Measurements from ENCODE around the gene GOLGA6L26.
A peak's percentile ranks its signal among the peaks of the same experiment; 100 is the strongest.
"Not testable (repeated sequence)": the region's sequence is repeated elsewhere in the genome, so short reads cannot be mapped to it uniquely, and the experiment has no call there.

The GOLGA6L26 gene

GRCh38 chr15:23334096-23334495 is at the start of gene GOLGA6L26:
TSS of gene GOLGA6L26 (minus strand) at chr15:23334196. CDS start at chr15:23334135, 61 bp downstream.
- not testable (repeated sequence) for DNase-seq (ENCODE audit: low read depth in 2 of 2)

- not testable (repeated sequence) for DNase-seq (ENCODE audit: low read depth in 2 of 2)
Observed at GRCh38 chr15:23381192-23381591, 47.2 kb upstream of the GOLGA6L26 start.

GRCh38 chr15:23380700-23381099 is 46.7 kb upstream of the GOLGA6L26 start:
- not testable (repeated sequence) for DNase-seq (ENCODE audit: low read depth in 2 of 2)

GRCh38 chr15:23378946-23379345 is 45.0 kb upstream of the GOLGA6L26 start:
- not testable (repeated sequence) for DNase-seq (ENCODE audit: low read depth in 2 of 2)

GRCh38 chr15:23374226-23374625 is 40.2 kb upstream of the GOLGA6L26 start:
- DNase-seq (ENCODE audit: low read depth in 2 of 2) = not testable (repeated sequence)

- DNase-seq (ENCODE audit: low read depth in 2 of 2) = not testable (repeated sequence)
Observed at GRCh38 chr15:23372891-23373600, 39.0 kb upstream of the GOLGA6L26 start.

GRCh38 chr15:23372284-23372683 is 38.3 kb upstream of the GOLGA6L26 start:
- DNase-seq (ENCODE audit: low read depth in 2 of 2) = no peak

GRCh38 chr15:23371868-23372267 is 37.9 kb upstream of the GOLGA6L26 start:
- not testable (repeated sequence) for DNase-seq (ENCODE audit: low read depth in 2 of 2)

- not testable (repeated sequence) for DNase-seq (ENCODE audit: low read depth in 2 of 2)
Observed at GRCh38 chr15:23371134-23371533, 37.1 kb upstream of the GOLGA6L26 start.

GRCh38 chr15:23370578-23370977 is 36.6 kb upstream of the GOLGA6L26 start:
- no peak for DNase-seq (ENCODE audit: low read depth in 2 of 2)

GRCh38 chr15:23364261-23364660 is 30.3 kb upstream of the GOLGA6L26 start:
- DNase-seq (ENCODE audit: low read depth in 2 of 2) = not testable (repeated sequence)

- not testable (repeated sequence) for DNase-seq (ENCODE audit: low read depth in 2 of 2)
Observed at GRCh38 chr15:23362622-23363021, 28.6 kb upstream of the GOLGA6L26 start.

- not testable (repeated sequence) for DNase-seq (ENCODE audit: low read depth in 2 of 2)
Observed at GRCh38 chr15:23354448-23354847, 20.5 kb upstream of the GOLGA6L26 start, which contains the start of gene GOLGA8S. TSS of gene GOLGA8S (plus strand) at chr15:23354748. CDS start at chr15:23354810, 62 bp downstream.

- not testable (repeated sequence) for DNase-seq (ENCODE audit: low read depth in 2 of 2)
Observed at GRCh38 chr15:23311233-23311632, 22.8 kb downstream of the GOLGA6L26 start.

GRCh38 chr15:23305921-23306320 is 28.1 kb downstream of the GOLGA6L26 start:
- not testable (repeated sequence) for DNase-seq (ENCODE audit: low read depth in 2 of 2)

- not testable (repeated sequence) for DNase-seq (ENCODE audit: low read depth in 2 of 2)
Observed at GRCh38 chr15:23304805-23305204, 29.2 kb downstream of the GOLGA6L26 start.

GRCh38 chr15:23304267-23304666 is 29.7 kb downstream of the GOLGA6L26 start:
- DNase-seq (ENCODE audit: low read depth in 2 of 2) = not testable (repeated sequence)

- DNase-seq (ENCODE audit: low read depth in 2 of 2) = peak in 1 of 2 donors; percentile 3
Observed at GRCh38 chr15:23303654-23304053, 30.3 kb downstream of the GOLGA6L26 start.

- DNase-seq (ENCODE audit: low read depth in 2 of 2) = not testable (repeated sequence)
Observed at GRCh38 chr15:23303246-23303645, 30.8 kb downstream of the GOLGA6L26 start.
